KOPT-K1 (cell line): ENCODE data around the gene XRCC3.
"Not testable (repeated sequence)": the region's sequence is repeated elsewhere in the genome, so short reads cannot be mapped to it uniquely, and the experiment has no call there.

Experiments
- H3K27ac ChIP-seq: fragments of 200-600 bp; sonication (generic); 2 replicates; pipeline ENCODE4 v1.5.1; 2016; ENCODE audit warnings: antibody characterized with exemption, mild to moderate bottlenecking, low read depth, low read length; ENCODE audit not compliant: poor library complexity, severe bottlenecking
- H3K36me3 ChIP-seq: fragments of 200-600 bp; sonication (generic); 2 replicates; pipeline ENCODE4 v1.5.1; 2017; ENCODE audit warnings: antibody characterized with exemption, mild to moderate bottlenecking, low read length, moderate library complexity; ENCODE audit not compliant: insufficient read depth
- H3K9me3 ChIP-seq: fragments of 200-600 bp; sonication (generic); 2 replicates; pipeline ENCODE4 v1.5.1; 2017; ENCODE audit warnings: antibody characterized with exemption, low read length, mild to moderate bottlenecking; ENCODE audit not compliant: insufficient read depth, poor library complexity, severe bottlenecking

The XRCC3 gene

GRCh38 chr14:103667671-103668070 is 47.6 kb downstream of the XRCC3 start:
- Histone ChIP-seq H3K36me3 (peaks cover 87% of the 10 kb centered on the region), H3K9me3 (no peaks in the 10 kb centered on the region), H3K27ac (no peak overlapping the region)

- H3K27ac ChIP-seq = no peak overlapping the region
- peaks cover 92% of the 10 kb centered on the region for H3K36me3 ChIP-seq
- H3K9me3 ChIP-seq = no peaks in the 10 kb centered on the region
Measured at GRCh38 chr14:103663506-103663905, 51.7 kb downstream of the XRCC3 start.

DNA sequence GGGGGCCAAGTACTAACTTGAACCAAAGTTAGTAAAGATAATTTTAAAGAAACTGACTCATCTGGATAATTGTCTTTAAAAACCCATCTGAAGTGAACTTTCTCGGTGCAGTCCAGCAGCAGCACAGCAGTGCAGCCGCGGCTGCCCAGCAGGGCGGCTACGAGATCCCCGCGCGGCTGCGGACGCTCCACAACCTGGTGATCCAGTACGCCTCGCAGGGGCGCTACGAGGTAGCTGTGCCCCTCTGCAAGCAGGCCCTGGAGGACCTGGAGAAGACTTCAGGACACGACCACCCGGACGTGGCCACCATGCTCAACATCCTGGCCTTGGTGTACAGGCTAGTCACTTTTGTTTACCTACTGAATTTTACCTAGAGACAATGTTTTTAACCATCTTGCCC is 52.7 kb downstream of the XRCC3 start:
- Histone ChIP-seq H3K9me3 (no peaks in the 10 kb centered on the region), H3K36me3 (peaks cover 93% of the 10 kb centered on the region)

GRCh38 chr14:103662029-103662428 is 53.2 kb downstream of the XRCC3 start:
- Histone ChIP-seq H3K9me3 (no peaks in the 10 kb centered on the region), H3K36me3 (peaks cover 95% of the 10 kb centered on the region), H3K27ac (no peak overlapping the region)

More for the DNA sequence above, 52.7 kb downstream of the XRCC3 start:
- no peak overlapping the region for H3K27ac ChIP-seq

DNA sequence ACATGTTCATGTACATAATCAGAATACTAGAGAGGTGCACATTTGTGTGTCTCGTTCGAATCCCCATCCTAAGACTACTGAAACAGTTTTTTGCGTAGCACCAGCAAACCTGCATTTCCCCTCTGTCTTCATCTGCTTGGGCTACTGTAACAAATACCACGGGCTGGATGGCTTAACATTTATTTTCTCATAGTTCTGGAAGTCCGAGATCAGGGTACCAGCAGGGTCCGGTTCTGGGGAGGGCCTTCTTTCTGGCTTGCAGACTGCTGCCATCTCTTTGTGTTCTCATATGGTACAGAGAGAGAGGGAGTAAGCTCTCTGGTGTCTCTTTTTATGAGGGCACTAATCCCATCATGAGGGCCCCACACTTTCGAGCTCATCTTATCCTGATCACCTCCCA is 55.6 kb downstream of the XRCC3 start:
- Histone ChIP-seq H3K27ac (no peak overlapping the region), H3K36me3 (peaks cover 100% of the 10 kb centered on the region), H3K9me3 (no peaks in the 10 kb centered on the region)

DNA sequence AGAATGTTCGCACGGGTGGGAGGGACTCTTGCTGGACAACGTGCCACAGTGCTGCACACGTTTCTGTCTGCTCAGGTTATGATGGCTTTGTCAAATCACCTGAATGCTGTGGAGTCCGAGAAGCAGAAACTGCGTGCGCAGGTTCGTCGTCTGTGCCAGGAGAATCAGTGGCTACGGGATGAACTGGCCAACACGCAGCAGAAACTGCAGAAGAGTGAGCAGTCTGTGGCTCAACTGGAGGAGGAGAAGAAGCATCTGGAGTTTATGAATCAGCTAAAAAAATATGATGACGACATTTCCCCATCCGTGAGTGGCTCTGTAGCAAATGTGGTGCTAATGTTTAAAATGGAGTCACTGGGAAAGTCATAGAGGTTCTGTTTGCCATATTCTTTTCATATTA is 57.8 kb downstream of the XRCC3 start:
- peaks cover 89% of the 10 kb centered on the region for H3K36me3 ChIP-seq
- H3K9me3 ChIP-seq = no peaks in the 10 kb centered on the region
- no peak overlapping the region for H3K27ac ChIP-seq

GRCh38 chr14:103656756-103657133 is 58.5 kb downstream of the XRCC3 start:
- H3K36me3 ChIP-seq = peaks cover 81% of the 10 kb centered on the region
- H3K9me3 ChIP-seq = no peaks in the 10 kb centered on the region
- no peak overlapping the region for H3K27ac ChIP-seq

DNA sequence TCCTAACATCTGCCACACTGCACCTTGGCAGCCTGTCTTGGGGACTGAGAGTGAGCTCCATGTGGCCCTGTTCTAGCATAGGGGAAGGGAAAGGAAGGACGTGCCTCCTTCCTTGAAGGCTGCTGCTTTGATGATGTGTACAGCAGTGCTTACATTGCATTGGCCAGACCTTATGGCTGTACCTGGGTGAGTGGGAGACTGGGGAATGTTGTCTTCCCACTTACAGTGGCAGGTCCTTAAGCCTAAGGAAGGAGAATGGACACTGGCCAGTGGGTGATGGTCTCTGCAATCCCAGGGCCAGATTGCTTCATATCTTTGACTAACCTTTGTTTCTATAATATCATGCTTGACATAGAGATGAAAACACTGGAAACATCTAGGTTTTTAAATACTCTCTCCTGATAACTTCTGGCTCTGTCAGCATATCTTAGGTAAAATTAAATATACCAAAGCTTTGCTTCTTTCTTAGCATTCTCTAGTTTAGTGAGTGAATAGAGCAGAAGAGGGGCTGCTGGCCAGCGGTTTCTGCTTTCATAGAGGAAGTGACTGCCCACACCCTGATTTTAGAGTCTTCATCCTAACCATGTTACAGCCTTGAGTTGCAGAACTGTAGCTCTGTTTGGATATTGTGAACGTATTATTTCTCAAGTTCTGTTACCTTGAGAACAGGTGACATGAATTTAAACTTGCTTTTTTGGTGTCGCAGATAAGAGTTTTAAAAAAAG is 59.1 kb downstream of the XRCC3 start:
- H3K36me3 ChIP-seq = peaks cover 76% of the 10 kb centered on the region
- H3K27ac ChIP-seq = no peak overlapping the region
- H3K9me3 ChIP-seq = no peaks in the 10 kb centered on the region

- Histone ChIP-seq H3K36me3 (peaks cover 60% of the 10 kb centered on the region), H3K9me3 (no peaks in the 10 kb centered on the region), H3K27ac (no peak overlapping the region)
Measured at GRCh38 chr14:103654619-103655018, 60.6 kb downstream of the XRCC3 start.

DNA sequence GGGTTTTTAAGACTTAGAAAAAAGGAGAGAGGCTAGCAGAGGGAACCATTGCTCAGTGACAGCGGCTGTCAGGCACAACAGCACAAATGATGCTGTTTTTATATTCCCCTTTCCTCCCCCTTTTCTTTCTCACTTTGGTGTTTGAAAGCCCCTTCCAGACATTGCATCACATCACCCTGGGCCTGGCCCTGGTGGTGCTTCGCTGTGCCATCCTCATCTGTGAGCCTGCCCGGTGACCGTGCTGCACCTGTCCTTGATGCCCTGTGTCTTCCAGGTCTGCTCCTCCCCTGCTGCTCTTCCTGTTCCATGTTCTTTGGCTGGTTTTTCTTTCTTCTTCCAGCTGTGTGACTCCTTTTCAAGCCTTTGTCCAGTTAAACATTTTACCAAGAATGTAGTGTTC is 61.4 kb downstream of the XRCC3 start:
- Histone ChIP-seq H3K27ac (no peak overlapping the region), H3K9me3 (no peaks in the 10 kb centered on the region), H3K36me3 (peaks cover 52% of the 10 kb centered on the region)

DNA sequence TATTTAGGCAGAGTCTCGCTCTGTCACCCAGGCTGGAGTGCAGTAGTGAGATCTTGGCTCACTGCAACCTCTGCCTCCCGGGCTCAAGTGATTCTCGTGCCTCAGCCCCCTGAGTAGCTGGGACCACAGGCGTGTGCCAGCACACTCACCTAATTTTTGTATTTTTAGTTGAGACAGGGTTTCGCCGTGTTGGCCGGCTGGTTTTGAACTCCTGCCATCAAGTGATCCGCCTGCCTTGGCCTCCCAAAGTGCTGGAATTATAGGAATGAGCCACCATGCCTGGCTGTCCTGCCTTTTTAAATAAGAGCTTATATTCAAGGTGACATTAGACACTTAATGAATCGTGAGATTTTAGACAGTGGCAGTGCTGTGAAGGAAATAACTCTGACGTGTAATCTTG is 61.9 kb downstream of the XRCC3 start:
- H3K27ac ChIP-seq, H3K9me3 ChIP-seq: not testable (repeated sequence)
- H3K36me3 ChIP-seq = peaks cover 51% of the 10 kb centered on the region

- Histone ChIP-seq H3K27ac (no peak overlapping the region), H3K9me3 (no peaks in the 10 kb centered on the region), H3K36me3 (peaks cover 49% of the 10 kb centered on the region)
Measured at GRCh38 chr14:103652806-103653205, 62.4 kb downstream of the XRCC3 start.

DNA sequence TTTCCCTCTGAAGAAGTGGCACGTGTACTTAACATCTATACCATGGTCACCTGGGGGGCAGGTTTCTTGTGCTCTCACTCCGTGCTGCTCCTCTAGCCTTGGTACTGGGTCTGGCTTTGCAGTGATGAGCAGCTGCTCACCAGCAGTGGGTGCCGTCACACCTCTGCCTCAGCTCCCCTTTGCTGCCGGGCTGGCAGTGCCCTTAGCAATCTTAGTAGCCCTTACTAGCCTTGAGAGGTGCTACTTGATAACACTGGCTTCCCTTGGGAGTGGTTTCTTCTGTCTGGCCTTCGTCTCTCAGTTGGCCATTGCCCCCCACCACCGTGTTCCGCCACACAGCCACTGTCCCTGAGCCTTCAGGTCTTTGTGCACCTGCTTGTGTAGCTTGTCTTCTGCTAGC is 63.7 kb downstream of the XRCC3 start:
- Histone ChIP-seq H3K9me3 (no peaks in the 10 kb centered on the region), H3K27ac (no peak overlapping the region), H3K36me3 (peaks cover 37% of the 10 kb centered on the region)

- Histone ChIP-seq H3K9me3 (no peaks in the 10 kb centered on the region), H3K27ac (no peak overlapping the region), H3K36me3 (peaks cover 23% of the 10 kb centered on the region)
Measured at GRCh38 chr14:103650213-103650612, 65.0 kb downstream of the XRCC3 start.

DNA sequence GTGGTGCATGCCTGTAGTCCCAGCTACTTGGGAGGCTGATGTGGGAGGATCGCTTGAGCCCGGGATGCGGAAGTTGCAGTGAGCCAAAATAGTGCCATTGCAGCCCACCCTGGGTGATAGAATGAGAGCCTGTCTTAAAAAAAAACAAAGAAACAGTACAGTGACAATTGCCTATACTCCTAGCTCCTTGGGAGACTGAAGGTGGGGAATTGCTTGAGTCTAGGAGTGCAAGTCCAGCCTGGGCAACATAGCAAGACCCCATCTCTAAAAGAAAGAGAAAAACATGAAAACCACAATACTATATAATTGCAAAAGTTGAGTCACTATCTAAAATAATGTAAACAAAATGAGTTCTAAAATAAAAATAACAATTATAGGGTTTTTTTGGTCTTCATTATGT is 66.2 kb downstream of the XRCC3 start:
- Histone ChIP-seq H3K36me3 (peaks cover 12% of the 10 kb centered on the region), H3K9me3 (no peaks in the 10 kb centered on the region), H3K27ac (no peak overlapping the region)
